ENCODE measurements around the gene KRT72.

Gene KRT72

DNA sequence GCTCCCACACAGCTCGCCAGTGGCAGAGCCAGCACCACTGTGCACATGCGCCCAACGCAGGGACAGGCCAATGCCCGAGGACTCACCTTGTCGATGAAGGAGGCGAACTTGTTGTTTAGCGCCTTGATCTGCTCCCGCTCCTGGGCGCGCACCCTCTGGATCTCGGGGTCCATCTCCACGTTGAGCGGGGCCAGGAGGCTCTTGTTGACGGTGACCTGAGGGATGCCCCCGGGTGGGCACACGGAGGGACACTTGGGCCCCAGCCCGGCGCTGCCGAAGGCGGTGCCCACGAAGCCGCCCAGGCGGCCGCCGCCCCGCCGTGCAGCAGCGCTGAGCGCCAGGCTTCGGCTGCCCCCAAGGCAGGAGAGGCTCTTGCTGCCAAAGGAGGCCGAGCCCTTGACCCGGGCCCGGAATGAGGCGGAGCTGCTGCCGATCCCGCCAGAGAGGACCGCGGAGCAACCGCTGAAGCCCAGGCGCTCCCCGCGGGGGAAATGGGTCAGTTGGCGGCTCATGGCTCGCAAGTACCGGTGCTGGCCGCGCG lies at the start of gene KRT72:
KRT72 (minus strand) TSS at position 523 of the 541 bp plus-strand sequence; CDS start at position 512, 11 bp downstream.
- no peak within 1 kb of the TSS for H3K4me3 ChIP-seq (ENCODE audit: low read length)
- TF ChIP-seq ZNF274 (IDR thresholded peaks at IDR 0.05; ENCODE audit: low read depth, low read length) = no peak

DNA sequence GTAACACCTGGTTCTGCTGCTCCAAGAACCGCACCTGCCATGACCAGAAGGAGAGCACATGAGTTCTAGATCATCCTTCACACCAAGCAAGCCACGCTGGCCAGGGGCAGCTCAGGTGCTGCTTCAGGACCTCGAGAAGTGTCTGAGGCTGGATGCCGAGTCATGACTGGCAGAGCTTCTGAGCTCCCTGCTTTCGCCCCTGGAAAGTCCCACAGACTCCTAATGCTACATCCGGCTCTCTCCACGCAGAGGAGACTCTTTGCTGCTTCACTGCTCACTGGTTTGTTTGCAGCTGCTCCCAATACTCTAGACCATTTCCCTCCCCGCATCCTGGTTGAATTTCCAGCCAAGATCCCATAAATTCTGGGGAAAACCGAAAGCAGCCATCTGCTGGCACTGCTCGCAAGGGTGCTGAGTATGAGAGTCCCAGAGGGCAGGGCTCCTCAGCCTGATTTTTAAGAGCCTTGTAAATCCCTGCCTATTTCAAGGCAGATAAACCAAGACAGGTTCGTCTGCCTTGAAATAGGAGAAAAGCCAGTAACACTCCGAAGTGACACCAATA lies 49.3 kb upstream of the KRT72 start:
- TF ChIP-seq ZNF274 (IDR thresholded peaks at IDR 0.05; ENCODE audit: low read depth, low read length) = no peak
- H3K4me3 ChIP-seq (ENCODE audit: low read length) = no peak overlapping the region

DNA sequence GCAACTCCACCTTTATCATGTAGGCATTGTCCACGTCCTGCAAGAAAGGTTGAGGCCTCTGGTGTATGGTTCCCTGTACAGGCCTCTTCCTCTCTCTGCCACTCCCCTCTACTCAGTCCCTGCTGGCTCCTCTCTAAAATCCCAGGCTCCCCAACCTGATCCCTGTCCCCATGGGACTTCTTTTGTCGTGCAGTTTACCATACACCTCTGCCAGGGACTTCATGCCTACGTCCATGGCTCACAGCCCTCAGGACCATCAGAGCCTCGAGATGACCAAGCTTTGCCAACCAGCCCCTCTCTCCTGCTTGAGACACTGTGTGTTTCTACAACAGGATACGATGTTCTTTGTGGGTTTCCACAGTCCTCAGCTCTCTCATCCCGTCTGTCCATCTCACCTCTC lies 47.8 kb upstream of the KRT72 start:
- H3K4me3 ChIP-seq (ENCODE audit: low read length) = no peak overlapping the region
- no peak for TF ChIP-seq ZNF274 (IDR thresholded peaks at IDR 0.05; ENCODE audit: low read depth, low read length)

DNA sequence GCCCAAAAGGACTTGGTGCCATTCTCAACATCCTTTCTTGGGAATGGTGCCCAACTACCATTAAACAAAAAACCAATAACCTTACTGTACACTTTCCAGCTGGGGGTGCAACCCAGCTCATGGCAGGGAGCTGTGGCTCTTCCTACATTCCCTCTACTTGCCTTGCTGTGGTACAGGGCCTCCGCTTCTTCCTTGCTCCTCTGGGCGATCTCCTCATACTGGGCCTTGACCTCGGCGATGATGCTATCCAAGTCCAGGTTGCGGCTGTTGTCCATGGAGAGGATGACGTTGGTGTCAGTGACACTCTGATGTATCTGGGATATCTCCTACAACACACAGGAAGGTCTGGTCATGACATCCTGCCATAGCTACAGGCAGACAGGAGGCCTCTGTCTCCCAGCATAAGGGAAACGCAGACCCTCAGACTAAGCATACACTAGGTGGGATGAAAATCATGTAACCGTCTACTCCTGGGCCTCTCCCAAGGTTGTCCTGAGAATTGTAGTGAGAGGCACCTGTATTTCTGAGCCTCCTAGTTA lies 46.8 kb upstream of the KRT72 start:
- no peak for TF ChIP-seq ZNF274 (IDR thresholded peaks at IDR 0.05; ENCODE audit: low read depth, low read length)
- no peak overlapping the region for H3K4me3 ChIP-seq (ENCODE audit: low read length)

DNA sequence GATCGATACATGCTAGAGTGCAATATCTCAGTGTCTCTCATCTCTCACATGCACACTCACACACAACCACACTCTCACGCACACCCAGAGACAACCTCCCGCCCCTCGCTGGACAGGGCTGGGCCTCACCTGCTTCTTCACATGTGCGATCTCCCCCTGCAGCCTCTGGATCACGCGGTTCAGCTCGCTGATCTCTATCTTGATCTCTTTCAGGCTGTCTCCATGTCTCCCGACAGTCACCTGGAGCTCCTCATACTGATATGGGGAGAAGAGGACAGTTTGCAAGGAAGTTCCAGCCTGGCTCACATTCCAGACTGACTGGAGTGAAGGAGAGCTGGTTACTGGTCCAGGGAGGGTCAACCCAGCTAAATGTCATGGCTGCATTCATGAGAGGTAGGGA lies 46.3 kb upstream of the KRT72 start:
- no peak overlapping the region for H3K4me3 ChIP-seq (ENCODE audit: low read length)
- no peak for TF ChIP-seq ZNF274 (IDR thresholded peaks at IDR 0.05; ENCODE audit: low read depth, low read length)

DNA sequence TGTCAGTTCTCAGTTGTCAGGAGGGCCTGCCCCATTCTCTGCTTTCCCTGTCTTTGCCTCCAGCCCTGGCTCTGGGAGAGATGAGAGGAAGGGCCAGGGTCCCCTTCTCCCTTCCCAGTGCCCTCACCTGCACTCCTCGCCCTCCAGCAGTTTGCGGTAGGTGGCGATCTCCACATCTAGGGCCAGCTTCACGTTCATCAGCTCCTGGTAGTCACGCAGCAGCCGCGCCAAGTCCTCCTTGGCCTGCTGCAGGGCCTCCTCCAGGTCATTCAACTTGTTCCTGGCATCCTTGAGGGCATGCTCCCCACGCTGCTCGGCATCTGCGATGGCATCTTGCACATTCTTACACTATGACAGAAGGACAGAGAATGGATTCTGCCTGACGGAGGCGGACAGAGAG lies 45.4 kb upstream of the KRT72 start:
- no peak for TF ChIP-seq ZNF274 (IDR thresholded peaks at IDR 0.05; ENCODE audit: low read depth, low read length)
- no peak overlapping the region for H3K4me3 ChIP-seq (ENCODE audit: low read length)

DNA sequence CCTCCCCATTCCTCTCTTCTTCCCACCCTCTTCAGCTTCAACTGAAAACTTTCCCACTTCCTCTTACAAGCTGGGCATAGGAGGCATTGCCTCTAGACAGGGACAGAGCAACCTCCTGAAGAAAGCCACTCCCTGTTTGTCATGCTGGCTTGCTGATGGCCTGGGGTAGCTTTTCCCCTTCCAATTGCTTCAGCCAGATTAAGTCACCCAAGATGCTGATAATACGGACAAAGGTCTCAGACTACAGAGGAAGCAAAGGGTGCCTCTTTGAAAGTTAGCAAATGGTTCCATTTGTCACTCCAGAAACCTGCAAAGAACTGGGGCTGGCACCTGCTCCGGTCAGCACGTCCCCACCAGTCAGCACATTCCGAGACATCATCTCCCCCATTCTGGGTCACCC lies 44.7 kb upstream of the KRT72 start:
- TF ChIP-seq ZNF274 (IDR thresholded peaks at IDR 0.05; ENCODE audit: low read depth, low read length) = no peak
- no peak overlapping the region for H3K4me3 ChIP-seq (ENCODE audit: low read length)

DNA sequence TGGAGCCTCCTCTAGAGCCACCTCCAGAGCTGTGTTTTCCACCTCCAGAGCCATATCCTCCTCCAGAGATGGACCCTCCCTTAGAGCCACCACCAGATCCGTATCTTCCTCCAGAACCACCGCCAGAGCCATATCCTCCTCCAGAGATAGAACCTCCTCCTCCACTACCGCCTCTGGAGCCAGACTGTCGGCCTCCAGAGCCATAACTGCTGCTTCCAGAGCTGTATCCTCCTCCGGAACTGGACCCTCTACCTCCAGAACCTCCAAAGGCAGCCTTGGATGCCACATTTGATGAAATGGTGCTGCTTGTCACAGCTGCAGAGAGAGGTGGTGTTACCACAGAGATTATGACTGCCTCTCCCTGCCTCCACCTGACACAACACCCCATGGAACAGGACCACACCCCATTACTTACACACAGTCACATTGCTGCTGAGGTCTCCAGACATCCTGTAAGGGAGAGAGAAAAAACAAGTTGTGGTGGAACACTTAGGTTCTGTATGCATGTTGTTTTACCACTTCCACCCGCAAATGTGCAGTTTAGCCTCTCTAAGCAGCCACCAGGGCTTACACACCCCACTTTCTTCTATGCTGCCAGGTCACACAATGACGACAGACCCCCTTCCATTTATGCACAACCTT lies 44.0 kb upstream of the KRT72 start:
- no peak for TF ChIP-seq ZNF274 (IDR thresholded peaks at IDR 0.05; ENCODE audit: low read depth, low read length)
- no peak overlapping the region for H3K4me3 ChIP-seq (ENCODE audit: low read length)

DNA sequence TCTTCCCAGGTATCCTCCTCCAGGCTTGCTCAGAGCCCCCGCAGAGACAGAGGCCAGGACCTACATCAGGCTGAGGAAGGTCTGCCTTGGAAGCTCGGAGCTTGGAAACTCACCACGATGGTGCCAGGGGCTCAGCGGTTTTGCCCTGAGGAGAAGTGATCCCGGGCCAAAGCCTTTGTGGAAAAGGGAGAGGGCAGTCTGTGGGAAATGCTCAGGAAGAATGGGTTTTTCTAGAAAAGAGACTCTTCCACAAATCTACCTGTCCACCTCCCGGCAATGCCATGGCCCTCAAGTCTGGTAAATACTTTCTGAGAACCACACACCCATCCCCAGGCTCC lies 42.8 kb upstream of the KRT72 start:
- TF ChIP-seq ZNF274 (IDR thresholded peaks at IDR 0.05; ENCODE audit: low read depth, low read length) = no peak
- H3K4me3 ChIP-seq (ENCODE audit: low read length) = no peak overlapping the region

DNA sequence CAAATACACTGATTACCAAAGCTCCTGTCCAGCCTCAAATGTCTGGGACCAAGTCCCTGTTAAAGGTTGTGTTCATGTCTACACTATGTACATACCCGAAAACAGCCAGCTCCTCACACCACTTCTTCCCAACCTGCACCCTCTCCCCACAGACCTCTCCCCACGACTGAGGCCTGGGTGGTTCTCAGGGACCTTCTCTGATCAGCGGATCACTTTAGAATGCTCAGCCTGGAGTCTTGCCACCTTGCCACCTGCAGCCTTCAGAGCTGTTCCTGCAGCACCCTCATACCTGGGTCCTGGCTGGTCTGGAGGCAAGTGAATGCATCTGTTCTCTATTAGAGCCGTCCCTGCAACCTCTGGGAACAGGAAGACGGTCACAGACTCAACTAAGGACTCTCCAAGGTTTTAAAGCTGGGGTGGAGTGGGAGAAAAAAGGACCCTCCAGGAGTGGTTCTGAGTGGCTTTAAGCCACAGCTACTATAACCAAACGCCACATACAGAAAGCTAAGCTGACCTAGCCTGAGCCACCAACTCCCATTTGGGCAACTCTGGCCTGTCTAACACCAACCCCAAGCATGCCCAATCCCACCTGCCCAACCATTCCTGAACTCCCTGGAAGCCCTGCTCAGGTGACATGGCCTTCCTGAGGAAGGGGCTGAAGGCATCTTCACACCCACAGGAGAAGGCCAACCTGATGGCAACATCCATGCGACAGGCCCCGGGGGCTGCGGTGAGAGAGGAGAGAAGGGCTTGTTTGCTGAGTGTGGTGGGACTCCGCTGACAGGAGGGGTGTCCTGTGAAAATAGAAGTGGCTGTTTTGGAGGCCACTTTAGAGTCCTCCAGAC lies 42.2 kb upstream of the KRT72 start:
- TF ChIP-seq ZNF274 (IDR thresholded peaks at IDR 0.05; ENCODE audit: low read depth, low read length) = no peak
- no peak overlapping the region for H3K4me3 ChIP-seq (ENCODE audit: low read length)

DNA sequence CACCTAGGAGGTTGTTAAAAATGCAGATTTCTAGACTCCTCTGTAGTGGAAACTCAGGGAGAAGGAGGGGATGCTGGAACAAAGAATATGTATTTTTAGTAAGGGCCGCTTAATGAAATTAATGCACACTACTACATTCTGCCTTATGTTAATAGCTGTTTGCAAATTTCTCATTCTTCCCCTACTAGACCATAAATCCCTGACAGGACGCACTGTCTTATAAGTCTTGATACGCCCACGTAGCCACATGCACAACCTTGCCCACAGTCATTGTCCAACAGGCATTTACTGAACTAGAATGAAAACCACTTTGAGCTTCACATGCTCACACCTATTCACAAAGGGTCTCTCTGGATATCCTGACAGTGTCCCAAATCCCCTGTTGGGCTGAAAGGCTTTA lies 40.2 kb upstream of the KRT72 start:
- no peak for TF ChIP-seq ZNF274 (IDR thresholded peaks at IDR 0.05; ENCODE audit: low read depth, low read length)
- H3K4me3 ChIP-seq (ENCODE audit: low read length) = no peak overlapping the region

DNA sequence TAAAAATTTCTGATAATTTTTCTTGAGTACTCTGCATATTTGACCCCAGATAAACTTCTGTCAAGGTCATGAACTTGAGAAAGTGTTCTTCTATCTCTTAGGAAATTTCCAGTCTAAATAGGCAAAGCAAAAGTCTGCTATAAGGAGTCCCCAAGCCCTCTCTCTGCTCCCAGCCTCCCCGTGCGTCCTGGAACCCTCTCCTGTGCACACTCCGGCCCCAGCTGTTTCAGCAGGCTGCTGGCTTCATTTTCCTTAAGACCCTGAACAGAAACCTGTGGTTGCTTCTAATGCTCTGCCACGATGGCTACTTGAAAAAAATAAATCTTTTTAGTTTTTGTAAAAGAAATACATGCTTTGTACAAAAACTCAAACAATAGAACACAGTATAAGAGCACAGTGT lies 36.0 kb upstream of the KRT72 start:
- TF ChIP-seq ZNF274 (IDR thresholded peaks at IDR 0.05; ENCODE audit: low read depth, low read length) = no peak
- H3K4me3 ChIP-seq (ENCODE audit: low read length) = no peak overlapping the region

DNA sequence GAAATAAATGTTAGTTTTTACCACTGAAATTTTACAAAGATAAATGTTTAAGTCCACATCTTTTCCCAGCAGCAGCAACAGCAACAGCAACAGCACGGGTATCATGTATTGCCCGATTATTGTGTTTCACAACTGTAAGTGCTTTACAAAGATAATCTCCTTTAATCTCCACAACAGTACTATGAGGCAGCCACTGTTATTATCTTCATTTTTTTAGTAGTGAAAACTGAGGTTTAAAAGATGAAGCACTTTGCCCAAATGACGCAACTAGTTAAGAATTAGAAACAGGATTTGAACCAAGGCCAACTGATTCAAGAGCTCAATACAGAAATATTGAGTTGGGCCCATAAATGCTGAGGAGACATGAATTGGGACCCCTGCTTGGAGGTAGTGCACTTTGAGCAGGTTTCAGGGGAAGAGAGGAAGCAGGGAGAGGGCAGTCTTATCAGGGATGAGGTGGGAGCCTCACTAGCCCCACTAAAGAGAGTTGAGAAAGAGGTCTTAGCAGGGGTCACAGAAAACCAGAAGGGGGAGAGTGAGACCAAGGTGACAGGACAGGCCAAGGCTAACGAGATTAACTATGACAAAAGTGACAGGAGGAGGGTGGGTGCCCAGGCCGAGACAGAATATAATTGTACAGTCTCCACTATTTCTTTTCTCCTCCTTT lies 35.5 kb upstream of the KRT72 start:
- no peak overlapping the region for H3K4me3 ChIP-seq (ENCODE audit: low read length)
- TF ChIP-seq ZNF274 (IDR thresholded peaks at IDR 0.05; ENCODE audit: low read depth, low read length) = no peak

DNA sequence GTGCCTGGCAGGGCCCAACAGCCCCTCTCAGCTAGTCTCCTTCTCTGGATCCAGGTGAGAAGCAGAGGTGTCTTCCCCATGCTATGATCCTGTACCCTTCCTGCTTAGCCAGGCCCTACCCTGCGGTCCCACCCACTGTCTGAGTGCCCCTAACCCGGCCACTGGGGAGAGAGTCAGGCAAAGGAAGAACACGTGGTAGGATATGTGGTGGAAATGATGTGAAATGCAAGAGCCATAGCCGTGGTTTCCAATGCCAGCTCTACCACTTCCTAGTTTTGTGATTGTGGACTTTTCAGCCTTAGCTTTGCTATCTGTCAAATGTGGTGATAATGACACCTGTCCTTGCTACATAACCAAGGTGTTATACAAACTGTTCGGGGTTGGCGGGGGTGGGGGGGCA lies 34.9 kb upstream of the KRT72 start:
- no peak for TF ChIP-seq ZNF274 (IDR thresholded peaks at IDR 0.05; ENCODE audit: low read depth, low read length)
- H3K4me3 ChIP-seq (ENCODE audit: low read length) = no peak overlapping the region
